Activated CD8-positive, alpha-beta memory T cell treated with anti-CD3 and anti-CD28 coated beads, Interleukin-2, amount 50 U/mL, for 1 hour (primary cell): Measurements from ENCODE around the gene MYEOV.

Source experiments
- DNase-seq: peaks from one replicate; pipeline ENCODE4 v3.0.0-alpha.2; 2020; ENCODE audit errors: extremely low read depth

The MYEOV gene

GRCh38 chr11:69293819-69294505 lies at the start of gene MYEOV:
MYEOV (plus strand) TSS chr11:69294155; CDS start chr11:69295355, 1,200 bp downstream.
- no peak for DNase-seq

- no peak for DNase-seq
Measured at GRCh38 chr11:69244266-69244665, 49.7 kb upstream of the MYEOV start.

GRCh38 chr11:69245041-69245440 lies 48.9 kb upstream of the MYEOV start:
- no peak for DNase-seq

GRCh38 chr11:69245491-69246345 lies 48.2 kb upstream of the MYEOV start:
- DNase-seq = no peak

- DNase-seq = no peak
Measured at GRCh38 chr11:69249311-69250185, 44.4 kb upstream of the MYEOV start.

GRCh38 chr11:69250186-69251056 lies 43.5 kb upstream of the MYEOV start:
- DNase-seq = no peak

- no peak for DNase-seq
Measured at GRCh38 chr11:69251057-69251393, 42.9 kb upstream of the MYEOV start.

GRCh38 chr11:69251639-69252489 lies 42.1 kb upstream of the MYEOV start:
- no peak for DNase-seq

GRCh38 chr11:69252490-69252837 lies 41.5 kb upstream of the MYEOV start:
- no peak for DNase-seq

GRCh38 chr11:69253028-69253427 lies 40.9 kb upstream of the MYEOV start:
- no peak for DNase-seq

- no peak for DNase-seq
Measured at GRCh38 chr11:69257134-69257533, 36.8 kb upstream of the MYEOV start.

GRCh38 chr11:69257838-69258658 lies 35.9 kb upstream of the MYEOV start:
- DNase-seq = no peak

GRCh38 chr11:69259096-69259495 lies 34.9 kb upstream of the MYEOV start:
- DNase-seq = no peak

- DNase-seq = no peak
Measured at GRCh38 chr11:69260622-69261021, 33.3 kb upstream of the MYEOV start.

- DNase-seq = no peak
Measured at GRCh38 chr11:69261116-69261515, 32.8 kb upstream of the MYEOV start.

- DNase-seq = no peak
Measured at GRCh38 chr11:69262918-69263735, 30.8 kb upstream of the MYEOV start.

GRCh38 chr11:69263736-69264052 lies 30.3 kb upstream of the MYEOV start:
- DNase-seq = no peak

- DNase-seq = no peak
Measured at GRCh38 chr11:69264486-69264885, 29.5 kb upstream of the MYEOV start.

- no peak for DNase-seq
Measured at GRCh38 chr11:69265210-69265609, 28.7 kb upstream of the MYEOV start.
